Glutamatergic neuron (in vitro differentiated cells): ENCODE results near the gene TEX10. TPM values are rescaled to one million over a fixed set of nuclear protein-coding genes. Genes with fewer than 3 reads are reported as not detected.

ENCODE experiments used
- total RNA-seq: library from RNA; stranded (reverse); fragmentation: NEBNext Ultra II Directional; extraction: Animal tissue kit (Norgen Biotek cat#: 25700); gene quantifications from one replicate; pipeline ENCODE4 v1.2.1, GENCODE V29; 2021; ENCODE audit not compliant: unreplicated experiment

Gene TEX10
- total RNA-seq, 1 donor from 2014 or later, result 18.4 TPM

Other genes with a start within 250 kb of the TEX10 start
- gene MSANTD3, start 74.2 kb upstream of the TEX10 start, total RNA-seq, result 49.3 TPM
- 171 TPM for gene TMEFF1, start 120.2 kb upstream of the TEX10 start, total RNA-seq
- 32.9 TPM for gene CAVIN4, start 225.1 kb upstream of the TEX10 start, total RNA-seq